Measurements from ENCODE around the gene RAB19. TPM values are rescaled to one million over a fixed set of nuclear protein-coding genes. Genes with fewer than 3 reads are reported as not detected.

The RAB19 gene
- total RNA-seq, 4 donors from 2014 or later: 7.4 to 18.6 (median 10.1) TPM

DNA sequence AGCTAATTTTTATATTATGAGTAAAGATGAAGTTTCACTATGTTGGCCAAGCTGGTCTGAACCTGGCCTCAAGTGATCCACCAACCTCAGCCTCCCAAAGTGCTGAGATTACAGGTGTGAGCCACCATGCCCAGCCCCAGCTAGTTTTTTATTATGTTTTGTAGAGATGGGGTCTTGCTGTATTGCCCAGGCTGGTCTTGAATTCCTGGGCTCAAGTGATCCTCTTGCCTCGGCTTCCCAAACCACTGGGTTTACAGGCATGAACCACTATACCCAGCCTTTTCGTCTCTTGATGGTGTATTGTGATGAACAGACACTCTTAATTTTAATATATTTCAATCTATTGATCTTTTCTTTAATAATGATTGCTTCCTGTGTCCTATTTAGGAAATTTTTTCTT, 17.7 kb downstream of the RAB19 start:
- Histone ChIP-seq H3K4me1 (no peaks in the 10 kb centered on the region), H3K27me3 (no peaks in the 10 kb centered on the region), H3K9me3 (no peaks in the 10 kb centered on the region), H3K36me3 (no peaks in the 10 kb centered on the region), H3K27ac (no peak overlapping the region), H3K4me3 (no peak overlapping the region)
- TF ChIP-seq, protein P1, sequence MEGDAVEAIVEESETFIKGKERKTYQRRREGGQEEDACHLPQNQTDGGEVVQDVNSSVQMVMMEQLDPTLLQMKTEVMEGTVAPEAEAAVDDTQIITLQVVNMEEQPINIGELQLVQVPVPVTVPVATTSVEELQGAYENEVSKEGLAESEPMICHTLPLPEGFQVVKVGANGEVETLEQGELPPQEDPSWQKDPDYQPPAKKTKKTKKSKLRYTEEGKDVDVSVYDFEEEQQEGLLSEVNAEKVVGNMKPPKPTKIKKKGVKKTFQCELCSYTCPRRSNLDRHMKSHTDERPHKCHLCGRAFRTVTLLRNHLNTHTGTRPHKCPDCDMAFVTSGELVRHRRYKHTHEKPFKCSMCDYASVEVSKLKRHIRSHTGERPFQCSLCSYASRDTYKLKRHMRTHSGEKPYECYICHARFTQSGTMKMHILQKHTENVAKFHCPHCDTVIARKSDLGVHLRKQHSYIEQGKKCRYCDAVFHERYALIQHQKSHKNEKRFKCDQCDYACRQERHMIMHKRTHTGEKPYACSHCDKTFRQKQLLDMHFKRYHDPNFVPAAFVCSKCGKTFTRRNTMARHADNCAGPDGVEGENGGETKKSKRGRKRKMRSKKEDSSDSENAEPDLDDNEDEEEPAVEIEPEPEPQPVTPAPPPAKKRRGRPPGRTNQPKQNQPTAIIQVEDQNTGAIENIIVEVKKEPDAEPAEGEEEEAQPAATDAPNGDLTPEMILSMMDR (IDR thresholded peaks at IDR 0.05): no peak
- TF ChIP-seq POLR2A (IDR thresholded peaks at IDR 0.05): no peak
- DNase-seq: no peak

DNA sequence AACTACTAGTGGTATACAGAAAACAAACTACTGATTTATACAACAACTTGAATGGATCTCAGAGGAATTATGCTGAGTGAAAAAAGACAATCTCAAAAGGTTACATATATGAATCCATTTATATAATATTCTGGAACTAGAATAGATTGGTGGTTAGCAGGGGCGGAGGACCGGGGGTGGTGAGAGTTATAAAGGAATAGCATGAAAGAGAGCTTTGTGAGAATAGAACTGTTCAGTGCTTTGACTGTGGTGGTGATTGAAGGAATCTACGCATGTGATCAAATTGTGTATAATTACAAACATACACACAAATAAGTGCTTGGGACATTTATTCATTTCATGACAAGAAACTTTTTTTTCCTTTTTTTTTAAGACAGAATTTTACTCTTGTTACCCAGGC, 19.6 kb downstream of the RAB19 start:
- no peaks in the 10 kb centered on the region for H3K9me3 ChIP-seq
- no peak for DNase-seq
- H3K27me3 ChIP-seq: no peaks in the 10 kb centered on the region
- no peak overlapping the region for H3K27ac ChIP-seq
- H3K4me3 ChIP-seq: no peak overlapping the region
- H3K4me1 ChIP-seq: no peaks in the 10 kb centered on the region
- TF ChIP-seq POLR2A (IDR thresholded peaks at IDR 0.05): no peak
- TF ChIP-seq, protein P1 (IDR thresholded peaks at IDR 0.05): no peak
- H3K36me3 ChIP-seq: no peaks in the 10 kb centered on the region

DNA sequence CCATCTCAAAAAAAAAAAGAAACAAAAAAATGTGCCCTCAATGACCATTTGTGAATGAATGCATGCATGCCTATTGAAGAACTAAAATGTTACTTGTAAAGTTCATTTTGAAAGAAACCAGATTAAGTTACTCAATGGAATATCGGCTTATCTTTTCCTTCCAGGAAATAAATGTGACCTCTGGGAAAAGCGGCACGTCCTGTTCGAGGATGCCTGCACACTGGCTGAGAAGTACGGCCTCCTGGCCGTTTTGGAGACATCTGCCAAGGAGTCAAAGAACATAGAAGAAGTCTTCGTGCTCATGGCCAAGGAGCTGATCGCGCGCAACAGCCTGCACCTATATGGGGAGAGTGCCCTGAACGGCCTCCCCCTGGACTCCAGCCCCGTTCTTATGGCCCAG, 21.9 kb downstream of the RAB19 start:
- H3K4me3 ChIP-seq: no peak overlapping the region
- TF ChIP-seq POLR2A (IDR thresholded peaks at IDR 0.05): no peak
- TF ChIP-seq, protein P1 (IDR thresholded peaks at IDR 0.05): no peak
- H3K9me3 ChIP-seq: no peaks in the 10 kb centered on the region
- no peak overlapping the region for H3K27ac ChIP-seq
- H3K27me3 ChIP-seq: no peaks in the 10 kb centered on the region
- no peaks in the 10 kb centered on the region for H3K4me1 ChIP-seq
- DNase-seq: no peak
- H3K36me3 ChIP-seq: no peaks in the 10 kb centered on the region

DNA sequence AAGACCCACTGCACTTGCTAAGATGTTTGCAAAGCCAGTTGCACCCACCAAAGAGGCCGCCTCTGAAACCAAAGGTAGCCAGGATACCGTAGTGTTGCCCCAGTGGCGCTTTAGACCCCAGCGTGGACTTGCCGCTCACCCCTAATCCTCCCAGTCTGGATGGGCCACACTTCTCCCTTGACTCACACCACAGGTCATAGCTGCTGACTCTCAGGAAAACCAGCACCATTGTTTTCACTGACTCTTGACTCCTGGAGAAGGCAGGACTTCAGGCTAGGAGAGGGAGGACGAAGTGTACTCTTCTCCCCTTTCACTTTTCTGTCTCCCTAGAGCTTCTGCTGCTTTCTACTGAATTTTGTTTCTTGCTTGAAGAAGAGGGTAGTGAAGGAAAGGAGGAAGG, 22.3 kb downstream of the RAB19 start:
- no peak overlapping the region for H3K27ac ChIP-seq
- no peaks in the 10 kb centered on the region for H3K9me3 ChIP-seq
- H3K27me3 ChIP-seq: no peaks in the 10 kb centered on the region
- DNase-seq: no peak
- H3K4me3 ChIP-seq: no peak overlapping the region
- H3K36me3 ChIP-seq: no peaks in the 10 kb centered on the region
- H3K4me1 ChIP-seq: no peaks in the 10 kb centered on the region
- TF ChIP-seq POLR2A (IDR thresholded peaks at IDR 0.05): no peak
- TF ChIP-seq, protein P1 (IDR thresholded peaks at IDR 0.05): no peak

DNA sequence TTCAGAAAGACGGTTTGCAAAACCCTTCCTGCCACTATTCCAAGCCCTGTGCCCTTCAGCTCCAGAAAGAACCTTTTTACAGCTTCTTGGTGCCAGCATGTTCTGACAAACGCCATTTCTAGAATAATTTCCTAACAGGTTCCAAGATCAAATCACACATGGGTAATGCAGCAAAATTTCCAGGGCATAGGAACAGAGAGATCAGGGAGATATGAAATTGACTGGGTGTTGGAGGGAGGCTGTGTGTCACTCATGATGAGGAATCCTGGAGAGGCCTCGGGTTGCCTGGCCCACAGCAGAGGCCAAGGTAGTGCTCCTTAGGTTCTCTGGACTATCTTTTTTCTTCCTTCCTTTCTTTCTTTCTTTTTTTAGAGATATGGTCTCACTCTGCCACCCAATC, 29.5 kb downstream of the RAB19 start:
- Histone ChIP-seq H3K4me1 (no peaks in the 10 kb centered on the region), H3K27me3 (no peaks in the 10 kb centered on the region), H3K27ac (no peak overlapping the region), H3K9me3 (no peaks in the 10 kb centered on the region), H3K4me3 (no peak overlapping the region), H3K36me3 (no peaks in the 10 kb centered on the region)
- DNase-seq: no peak
- TF ChIP-seq, protein P1 (IDR thresholded peaks at IDR 0.05): no peak

DNA sequence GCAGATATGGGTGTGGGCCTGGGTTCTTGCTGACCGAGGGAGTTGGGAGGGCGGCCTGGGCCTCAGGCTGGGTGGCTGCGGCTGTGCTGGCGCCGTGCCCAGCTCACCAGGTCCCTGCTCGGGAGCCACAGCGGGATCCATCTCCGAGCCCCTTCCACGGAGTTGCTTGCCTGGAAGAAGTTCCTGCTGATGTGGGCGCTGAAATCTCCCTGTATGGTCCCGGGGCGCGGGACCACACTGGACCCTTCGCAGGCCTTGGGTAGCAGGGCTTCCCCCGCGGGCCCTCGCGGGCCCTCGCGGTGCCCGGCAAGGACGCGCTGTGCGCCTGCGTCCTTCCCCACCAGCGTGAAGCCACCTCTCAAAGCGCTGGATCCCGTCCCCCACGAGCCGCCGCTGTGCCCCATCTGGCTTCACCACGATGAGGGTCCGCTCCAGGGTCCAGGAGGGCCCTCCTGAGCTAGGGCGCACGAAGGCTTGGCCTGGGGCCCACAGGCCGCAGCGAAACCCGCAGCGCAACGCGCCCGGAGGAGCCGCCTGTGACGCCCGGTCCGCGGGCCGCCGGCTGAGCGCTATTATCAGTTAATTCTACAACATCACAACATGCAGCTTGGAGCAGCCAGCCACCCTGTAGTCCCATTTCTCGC, 31.5 kb downstream of the RAB19 start:
- no peaks in the 10 kb centered on the region for H3K36me3 ChIP-seq
- DNase-seq: no peak
- TF ChIP-seq, protein P1 (IDR thresholded peaks at IDR 0.05): no peak
- TF ChIP-seq POLR2A (IDR thresholded peaks at IDR 0.05): no peak
- no peak overlapping the region for H3K27ac ChIP-seq
- H3K4me1 ChIP-seq: no peaks in the 10 kb centered on the region
- H3K9me3 ChIP-seq: no peaks in the 10 kb centered on the region
- no peaks in the 10 kb centered on the region for H3K27me3 ChIP-seq
- peak overlapping the region in 1 of 4 donors; percentile 22 for H3K4me3 ChIP-seq

Data from Peyer's patch (tissue), 4 donors.